EH (cell line): ENCODE data around the gene RAPGEF3.
A peak's percentile ranks its signal among the peaks of the same experiment; 100 is the strongest.

Source experiments
- DNase-seq: peaks from one replicate; pipeline ENCODE4 v3.0.0-alpha.2; 2015; ENCODE audit warnings: low read depth

Gene RAPGEF3, protein sequence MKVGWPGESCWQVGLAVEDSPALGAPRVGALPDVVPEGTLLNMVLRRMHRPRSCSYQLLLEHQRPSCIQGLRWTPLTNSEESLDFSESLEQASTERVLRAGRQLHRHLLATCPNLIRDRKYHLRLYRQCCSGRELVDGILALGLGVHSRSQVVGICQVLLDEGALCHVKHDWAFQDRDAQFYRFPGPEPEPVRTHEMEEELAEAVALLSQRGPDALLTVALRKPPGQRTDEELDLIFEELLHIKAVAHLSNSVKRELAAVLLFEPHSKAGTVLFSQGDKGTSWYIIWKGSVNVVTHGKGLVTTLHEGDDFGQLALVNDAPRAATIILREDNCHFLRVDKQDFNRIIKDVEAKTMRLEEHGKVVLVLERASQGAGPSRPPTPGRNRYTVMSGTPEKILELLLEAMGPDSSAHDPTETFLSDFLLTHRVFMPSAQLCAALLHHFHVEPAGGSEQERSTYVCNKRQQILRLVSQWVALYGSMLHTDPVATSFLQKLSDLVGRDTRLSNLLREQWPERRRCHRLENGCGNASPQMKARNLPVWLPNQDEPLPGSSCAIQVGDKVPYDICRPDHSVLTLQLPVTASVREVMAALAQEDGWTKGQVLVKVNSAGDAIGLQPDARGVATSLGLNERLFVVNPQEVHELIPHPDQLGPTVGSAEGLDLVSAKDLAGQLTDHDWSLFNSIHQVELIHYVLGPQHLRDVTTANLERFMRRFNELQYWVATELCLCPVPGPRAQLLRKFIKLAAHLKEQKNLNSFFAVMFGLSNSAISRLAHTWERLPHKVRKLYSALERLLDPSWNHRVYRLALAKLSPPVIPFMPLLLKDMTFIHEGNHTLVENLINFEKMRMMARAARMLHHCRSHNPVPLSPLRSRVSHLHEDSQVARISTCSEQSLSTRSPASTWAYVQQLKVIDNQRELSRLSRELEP

DNA sequence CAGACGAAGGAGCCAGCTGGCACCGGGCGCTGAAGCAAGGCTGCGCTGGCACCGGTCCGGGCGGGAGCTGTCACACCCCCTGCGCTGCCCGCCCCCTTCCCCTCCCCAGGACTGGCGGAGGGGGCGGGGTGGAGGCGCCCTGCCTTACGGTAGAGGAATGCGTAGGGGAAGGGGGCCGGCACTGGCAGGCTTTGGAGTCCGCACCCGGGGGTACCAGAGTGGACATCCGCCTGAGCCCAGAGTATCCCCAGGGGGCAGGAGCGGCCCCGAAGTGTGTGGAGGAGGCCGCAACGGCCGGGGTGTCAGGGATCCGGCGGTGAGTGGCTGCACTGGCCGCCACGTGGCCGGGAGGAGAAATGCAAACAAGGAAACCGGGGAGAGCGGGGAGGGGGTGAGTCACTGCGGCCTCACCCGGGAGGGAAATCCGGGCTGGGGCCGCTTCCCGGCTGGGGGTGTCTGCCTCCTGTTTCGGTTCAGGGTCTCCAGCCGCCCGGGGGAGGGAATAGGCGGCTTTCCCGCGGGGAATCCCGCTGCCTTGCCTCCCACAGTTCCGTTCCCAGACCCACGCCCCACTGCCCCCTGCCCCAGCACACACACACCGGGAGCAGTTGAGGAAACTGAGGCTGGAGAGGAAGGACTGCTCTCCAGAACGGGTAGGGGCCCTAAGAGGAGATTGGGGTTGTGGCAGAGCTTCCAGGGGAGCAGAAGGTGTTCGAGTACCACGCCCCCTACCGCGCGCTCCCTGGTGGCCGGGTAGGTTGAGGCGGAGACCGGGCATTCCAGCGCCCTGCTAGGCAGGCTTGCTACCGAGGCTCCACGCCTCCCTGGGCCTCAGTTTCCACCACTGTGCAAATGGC is at the start of gene RAPGEF3:
TSS of gene RAPGEF3 (minus strand) at position 47 of the 857 bp plus-strand sequence. CDS start 324 bp downstream, outside the sequence.
- DNase-seq, result peak; percentile 86

GRCh38 chr12:47808050-47808449 is 49.4 kb upstream of the RAPGEF3 start:
- peak; percentile 65 for DNase-seq

- DNase-seq, result no peak
Measured at GRCh38 chr12:47807338-47807737, 48.7 kb upstream of the RAPGEF3 start.

GRCh38 chr12:47805417-47805816 is 46.7 kb upstream of the RAPGEF3 start:
- DNase-seq, result peak; percentile 60

DNA sequence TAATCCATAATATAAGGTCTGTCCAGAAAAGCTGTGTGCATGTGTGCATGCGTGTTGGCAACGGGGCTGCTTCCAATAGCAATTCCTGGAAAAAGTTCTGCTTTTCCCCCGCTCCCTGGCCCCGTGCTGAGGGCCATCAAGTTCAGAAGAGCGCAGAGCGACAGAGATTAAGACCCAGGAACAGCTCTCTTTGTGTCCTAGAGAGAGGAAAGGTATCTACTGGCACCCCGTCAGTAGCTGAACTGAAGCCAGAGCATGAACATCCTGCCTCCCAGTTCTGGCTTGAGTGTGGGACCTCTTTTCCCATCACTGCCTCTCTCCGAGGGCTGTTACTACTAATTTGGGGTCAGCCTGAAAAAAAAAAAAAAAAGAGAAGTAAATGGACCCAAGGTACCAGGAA is 45.5 kb upstream of the RAPGEF3 start:
- no peak for DNase-seq

DNA sequence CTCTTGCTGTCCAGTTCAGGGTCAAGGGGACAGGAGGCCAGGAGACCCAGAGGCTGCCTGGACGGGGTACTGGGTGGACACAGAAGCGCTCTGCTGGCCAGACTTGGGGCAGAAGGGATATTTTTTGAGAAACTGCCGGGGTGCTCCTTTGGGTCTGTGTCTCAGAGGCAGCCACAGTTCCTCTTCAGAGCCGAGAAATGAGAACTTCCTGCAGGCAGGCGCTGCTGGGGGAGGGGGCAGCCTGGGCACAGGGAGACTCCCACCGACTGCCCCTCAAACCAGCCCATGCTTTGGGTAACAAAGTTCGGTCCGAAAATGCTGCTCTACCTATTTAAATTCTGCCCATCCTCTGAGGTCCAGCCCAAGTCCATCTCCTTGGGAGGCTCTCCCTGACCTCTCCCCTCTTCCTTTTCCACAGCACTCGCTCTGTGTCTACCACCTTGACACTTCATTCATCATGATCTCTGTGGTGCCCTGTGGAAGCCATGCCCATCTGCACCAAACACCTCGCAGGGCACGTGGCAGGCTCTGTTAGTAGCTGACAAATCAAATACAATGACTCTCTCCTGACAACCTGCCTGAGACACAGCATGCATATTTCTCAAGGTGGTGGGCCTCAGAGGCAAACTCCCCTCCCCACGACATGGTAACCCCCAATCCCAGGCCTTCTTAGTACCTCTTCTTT is 44.7 kb upstream of the RAPGEF3 start:
- DNase-seq, result no peak

DNA sequence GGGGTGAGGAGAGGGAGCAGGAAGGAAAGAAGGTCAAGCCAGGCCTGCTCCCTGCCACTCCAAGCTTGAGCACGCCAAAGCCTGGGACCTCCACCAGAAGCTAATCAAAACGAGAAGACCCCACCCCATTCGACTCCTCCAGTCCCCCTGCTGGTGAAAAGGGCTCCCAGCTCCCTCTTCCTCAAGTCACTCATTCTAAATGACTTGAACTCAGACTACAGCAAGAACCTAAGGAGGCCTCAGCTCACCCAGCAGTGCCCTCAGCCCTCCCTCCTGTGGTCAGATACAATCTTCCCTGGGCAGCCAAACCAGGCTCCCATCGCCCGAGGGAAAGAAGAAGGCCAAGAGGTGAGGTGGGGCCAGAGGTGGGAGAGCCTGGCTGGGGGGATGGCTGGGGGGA is 43.6 kb upstream of the RAPGEF3 start:
- peak; percentile 37 for DNase-seq

DNA sequence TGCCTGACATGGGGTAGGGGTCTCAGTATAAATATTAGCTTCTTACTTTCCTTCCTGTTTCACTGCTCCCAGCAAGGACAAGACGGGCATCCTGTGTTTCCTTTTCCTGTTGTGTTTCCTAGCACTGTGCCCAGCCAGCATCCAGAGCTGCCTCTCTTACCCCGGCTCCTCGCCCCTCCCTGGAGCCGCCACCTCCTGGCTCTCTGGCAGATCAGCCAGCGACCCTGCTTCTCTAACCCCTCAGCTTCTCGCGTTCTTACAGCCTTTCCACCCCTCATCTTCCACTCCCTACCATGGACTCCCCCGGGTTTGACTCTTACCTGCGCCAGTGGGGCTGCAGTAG is 43.2 kb upstream of the RAPGEF3 start:
- DNase-seq, result no peak

DNA sequence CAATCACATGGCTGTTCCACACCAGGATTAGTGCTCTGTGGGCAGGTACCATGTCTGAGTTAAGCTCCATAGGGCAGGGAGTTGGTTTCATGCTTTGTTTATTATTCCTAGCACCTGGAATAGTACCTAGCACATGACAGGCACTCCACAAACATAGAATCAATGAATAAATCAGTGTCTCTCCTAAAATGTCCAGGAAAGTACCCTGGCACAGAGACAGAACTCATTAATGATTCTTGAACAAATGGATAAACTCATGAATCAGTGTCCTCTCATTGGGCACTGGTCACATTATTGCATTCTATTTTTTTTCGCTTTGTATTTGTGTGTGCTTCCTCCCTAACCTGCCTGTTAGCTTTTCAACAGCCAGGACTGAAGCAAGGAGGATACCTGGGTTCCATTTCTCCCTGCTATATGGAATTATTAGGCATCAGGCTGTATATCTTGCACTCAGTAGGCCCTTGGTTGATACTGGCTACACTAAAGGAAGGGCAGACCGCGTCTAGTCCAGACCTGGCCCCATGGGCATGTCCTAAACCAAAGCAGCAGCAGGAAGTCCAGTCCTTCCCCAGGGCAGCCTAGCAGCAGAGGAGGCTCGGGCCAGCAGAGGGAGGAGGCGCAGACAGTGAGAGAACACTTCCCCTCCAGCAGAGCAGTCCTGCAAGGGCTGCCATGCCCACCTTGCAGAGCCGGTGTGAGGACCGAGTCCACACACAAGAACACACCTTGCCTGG is 42.7 kb upstream of the RAPGEF3 start:
- DNase-seq, result no peak

DNA sequence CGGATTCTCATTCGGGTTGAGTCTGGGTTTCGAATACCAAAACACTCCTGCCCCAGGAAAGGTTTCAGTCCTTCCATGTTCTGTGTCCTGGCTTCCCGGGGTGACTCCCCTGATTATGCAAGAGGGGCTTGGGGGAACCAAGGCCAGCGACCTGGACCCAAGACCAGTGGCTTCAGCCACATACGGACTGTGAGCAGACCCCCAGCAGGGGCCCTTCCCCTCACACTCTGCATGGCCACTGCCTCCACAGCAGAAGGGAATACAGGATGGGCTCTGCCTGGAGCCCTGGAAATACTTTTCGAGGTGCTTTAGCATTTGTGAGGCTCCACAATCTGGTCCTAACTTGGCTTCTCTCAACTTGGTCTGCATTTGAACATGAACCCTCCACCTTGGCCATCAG is 41.9 kb upstream of the RAPGEF3 start:
- DNase-seq, result no peak

DNA sequence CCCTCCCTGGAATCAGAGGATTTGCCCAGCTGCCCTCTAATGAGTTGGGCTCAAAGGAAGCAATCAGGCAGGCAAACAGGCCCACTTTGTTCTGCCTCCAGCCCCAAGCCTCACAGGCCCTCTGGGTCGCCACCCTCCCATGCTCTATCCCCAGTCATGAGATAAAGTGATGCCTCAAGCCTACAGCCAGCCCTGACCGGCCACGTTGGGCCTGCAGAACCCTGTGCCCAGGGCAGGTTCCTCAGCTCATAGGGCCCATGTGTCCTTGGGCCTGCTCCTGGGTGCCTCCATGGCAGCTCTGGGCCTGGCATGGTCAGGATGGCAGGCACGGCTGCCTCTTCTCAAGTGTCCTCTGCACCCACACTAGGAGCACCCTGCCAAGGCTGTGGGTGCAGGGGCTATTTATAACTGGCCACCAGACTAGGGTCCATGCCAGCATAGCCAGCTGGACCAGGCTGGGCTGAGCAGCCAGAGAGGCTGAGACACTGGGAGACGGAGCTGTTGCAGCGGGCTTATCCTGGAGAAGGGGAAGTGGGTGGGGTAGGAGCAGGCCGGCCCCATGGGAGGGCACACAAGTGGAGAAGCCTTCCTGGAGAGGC is 40.8 kb upstream of the RAPGEF3 start:
- no peak for DNase-seq

DNA sequence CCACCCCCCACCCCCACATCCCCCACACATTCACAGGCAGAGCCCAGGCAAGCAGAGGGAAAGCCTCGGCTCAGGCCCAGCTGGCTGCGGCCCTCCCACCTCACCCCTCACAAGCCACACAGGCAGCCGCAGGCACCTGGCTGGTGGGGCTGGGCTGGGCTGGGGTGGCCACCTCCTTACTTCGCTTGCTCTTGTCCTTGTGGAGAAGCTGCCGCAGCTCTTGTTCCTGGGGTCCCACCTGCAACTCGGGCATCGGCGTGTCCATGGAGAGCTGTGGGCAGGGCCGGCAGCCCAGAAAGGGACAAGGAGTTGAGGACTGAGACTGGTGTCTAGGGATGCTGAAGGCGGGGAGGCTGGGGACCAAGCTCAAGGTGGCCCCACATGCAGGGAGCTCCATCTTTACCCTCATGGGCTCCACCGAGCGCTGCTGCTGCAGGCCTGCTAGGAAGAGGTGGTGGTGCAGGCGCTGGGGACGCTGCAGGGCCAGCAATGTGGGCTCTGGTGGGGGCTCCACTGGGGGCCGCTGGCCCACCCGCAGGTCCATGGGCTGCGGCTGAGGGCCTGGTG is 39.8 kb upstream of the RAPGEF3 start:
- DNase-seq, result no peak

GRCh38 chr12:47797441-47797840 is 38.8 kb upstream of the RAPGEF3 start:
- no peak for DNase-seq

DNA sequence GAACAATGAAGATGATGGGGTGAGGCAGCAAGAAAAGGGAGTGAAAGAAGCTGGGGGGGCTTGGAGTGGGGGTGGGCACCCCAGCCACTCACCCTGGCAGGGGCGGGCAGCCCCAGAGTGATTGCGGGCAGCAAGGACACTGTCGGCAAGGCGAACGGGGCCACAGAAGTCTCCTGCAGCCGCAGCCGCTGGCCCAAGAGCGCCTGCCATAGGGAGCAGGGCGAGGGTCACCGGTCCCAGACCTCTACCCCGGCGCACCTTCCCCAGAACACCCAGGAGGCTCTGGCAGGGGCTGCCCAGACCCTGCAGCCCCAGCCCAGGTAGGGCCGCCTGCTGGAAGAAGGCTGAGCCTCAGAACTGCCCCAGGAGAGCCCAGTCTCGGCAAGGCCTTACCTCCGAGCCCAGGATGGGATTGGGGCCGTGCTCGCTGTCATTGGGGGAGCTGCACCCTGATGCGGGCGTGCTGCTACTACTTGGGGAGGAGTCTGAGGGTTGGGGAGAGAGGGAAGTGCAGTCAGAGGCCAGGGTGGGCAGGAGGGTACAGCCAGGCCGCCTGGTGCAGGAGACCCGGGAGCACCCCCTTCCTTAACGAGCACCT is 37.2 kb upstream of the RAPGEF3 start:
- no peak for DNase-seq

DNA sequence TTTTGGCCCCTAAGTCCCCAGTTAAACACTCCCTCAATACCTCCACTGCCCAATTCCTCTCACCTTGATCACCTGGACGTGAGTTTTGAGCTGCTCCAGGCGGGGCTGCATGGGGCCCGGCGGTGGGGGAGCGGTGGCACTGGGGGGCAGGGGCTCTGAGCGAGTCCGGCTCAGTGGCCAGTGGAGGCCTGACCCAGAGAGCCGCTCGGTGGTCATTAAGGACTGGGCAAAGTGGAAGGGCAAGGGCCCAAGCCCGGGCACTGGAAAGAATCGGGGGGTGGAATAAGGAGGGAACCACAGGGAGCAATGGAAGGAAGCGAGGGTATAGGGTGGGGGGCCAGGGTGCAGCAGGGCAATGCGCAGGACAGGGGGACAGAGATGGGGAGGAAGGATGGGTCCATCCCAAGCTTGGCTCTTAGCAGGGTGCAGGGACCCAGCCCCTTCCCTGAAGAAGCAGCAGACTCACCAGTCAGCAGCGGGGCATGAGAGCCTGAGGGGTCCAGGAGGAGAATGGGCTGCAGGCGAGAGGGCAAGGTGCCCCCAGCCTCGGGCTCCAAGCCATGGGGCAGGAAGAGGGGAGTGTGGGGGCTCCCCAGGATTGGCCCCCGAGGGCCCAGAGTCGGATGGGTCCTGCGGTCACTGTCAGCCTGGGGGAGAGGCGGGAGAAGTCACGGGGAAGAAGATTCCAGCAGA is 36.6 kb upstream of the RAPGEF3 start:
- no peak for DNase-seq

DNA sequence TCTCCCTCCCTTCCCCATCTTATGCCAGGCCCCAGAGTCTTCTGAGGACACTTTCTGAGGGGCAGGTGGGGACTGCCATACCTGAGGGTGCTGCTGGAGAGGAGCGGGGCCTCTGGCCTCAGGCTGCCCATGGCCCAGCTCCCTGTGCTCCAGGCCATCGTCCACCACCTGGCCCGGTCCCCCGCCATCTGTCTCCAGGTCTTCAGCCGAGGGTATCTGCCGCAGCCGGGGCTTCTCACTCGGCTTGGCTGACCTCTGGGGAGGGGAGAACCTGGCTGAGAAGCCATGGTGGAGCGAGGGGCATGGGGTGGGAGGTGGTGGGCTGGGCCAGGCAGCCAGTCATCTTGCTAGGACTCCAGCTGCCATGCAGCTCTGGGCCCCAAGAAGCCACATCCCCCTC is 36.0 kb upstream of the RAPGEF3 start:
- DNase-seq, result no peak

DNA sequence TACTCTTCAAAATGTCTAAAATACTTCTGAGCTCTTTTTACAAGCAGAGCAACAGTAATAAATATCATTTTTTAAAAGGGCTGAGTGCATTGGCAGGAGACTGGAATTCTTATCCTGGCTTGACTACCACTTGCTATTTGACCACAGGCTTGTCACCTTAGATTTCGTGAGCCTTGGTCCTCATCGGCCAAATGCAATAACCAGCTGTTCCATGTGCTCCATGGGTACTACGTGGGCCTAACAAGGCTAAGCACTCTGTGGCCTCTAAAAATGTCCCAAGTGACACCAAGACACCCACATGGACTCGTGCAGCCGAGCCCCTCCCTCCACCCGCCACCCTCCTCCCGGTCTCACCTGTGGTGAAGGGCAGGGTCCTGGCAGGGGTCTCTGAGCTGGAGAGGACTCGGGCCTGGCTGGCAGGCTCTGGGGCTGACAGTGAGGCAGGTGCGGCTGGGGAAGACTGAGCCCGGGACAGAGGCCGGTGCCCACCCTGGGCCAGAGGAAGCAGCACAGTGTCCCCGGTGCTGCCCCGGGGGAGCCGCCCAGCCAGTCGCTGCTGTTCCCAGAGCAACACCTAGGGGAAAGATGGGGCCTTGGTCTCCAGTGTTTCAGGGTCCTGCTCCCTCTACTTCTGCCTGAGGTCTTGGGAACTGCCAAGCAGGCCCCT is 34.5 kb upstream of the RAPGEF3 start:
- no peak for DNase-seq

- DNase-seq, result no peak
Measured at GRCh38 chr12:47791874-47792273, 33.2 kb upstream of the RAPGEF3 start.

DNA sequence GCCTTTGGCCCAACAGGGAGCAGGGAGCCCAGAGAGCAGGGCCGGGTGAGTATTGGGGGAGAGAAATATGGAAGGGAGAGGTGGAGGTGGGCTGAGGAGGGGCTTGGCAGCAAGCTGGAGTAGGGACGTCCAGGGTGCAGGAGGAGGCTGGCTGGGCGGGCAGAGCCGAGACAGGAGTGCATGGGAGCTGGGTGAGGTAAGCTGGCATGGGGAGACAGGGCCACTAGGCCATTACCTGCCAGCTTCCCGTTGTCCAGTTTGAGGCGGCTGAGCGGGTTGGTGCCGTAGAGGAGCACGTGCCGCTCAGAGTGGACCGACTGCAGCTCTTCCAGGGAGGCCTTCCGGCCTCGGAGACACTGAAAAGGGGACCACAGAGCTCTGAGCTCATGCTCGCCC is 32.7 kb upstream of the RAPGEF3 start:
- no peak for DNase-seq
